ENCODE data around the gene ADIPOR2.
A peak's percentile ranks its signal among the peaks of the same experiment; 100 is the strongest.
"Not testable (repeated sequence)": the region's sequence is repeated elsewhere in the genome, so short reads cannot be mapped to it uniquely, and the experiment has no call there.

ADIPOR2 gene

GRCh38 chr12:1665366-1665765 is 25.5 kb upstream of the ADIPOR2 start:
- DNase-seq (ENCODE audit: low read depth in 1 of 2, low spot score in 1 of 2): no peak

- DNase-seq (ENCODE audit: low read depth in 1 of 2, low spot score in 1 of 2): no peak
Measured at GRCh38 chr12:1666215-1666614, 24.7 kb upstream of the ADIPOR2 start.

- DNase-seq (ENCODE audit: low read depth in 1 of 2, low spot score in 1 of 2): no peak
Measured at GRCh38 chr12:1666685-1667162, 24.1 kb upstream of the ADIPOR2 start.

DNA sequence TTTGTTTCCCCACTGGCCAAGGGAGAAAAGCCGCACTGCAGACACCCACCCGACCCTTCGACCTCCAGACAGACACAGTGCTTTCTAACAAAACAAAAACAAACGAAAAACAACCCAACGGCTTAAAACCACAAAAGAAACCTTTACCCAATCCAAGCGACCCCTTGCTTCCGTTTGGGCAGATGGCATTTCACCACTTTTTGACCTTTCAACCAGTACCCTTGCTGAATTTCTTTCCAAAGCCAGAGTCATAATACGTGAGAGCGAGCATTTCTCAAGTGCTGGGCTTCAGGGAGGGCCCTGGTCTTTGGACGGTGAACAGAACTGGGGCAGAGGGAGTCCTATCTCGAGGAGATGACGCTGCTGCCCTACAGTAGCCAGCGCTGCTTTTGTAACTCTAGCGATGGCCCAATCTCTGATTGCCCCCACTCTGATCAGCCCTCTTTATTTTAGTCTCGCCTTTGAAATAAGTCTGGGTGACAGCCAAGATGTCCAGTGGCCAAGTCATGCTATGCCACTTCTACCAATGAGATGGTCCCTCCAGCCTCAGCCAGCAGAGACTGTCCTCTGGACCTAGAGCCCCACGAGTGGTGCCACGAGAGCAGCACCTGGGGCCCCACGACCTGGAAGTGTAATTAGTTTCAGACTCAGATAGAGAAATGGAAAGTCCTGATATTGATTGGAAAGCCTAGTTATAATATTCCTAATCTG is 21.9 kb upstream of the ADIPOR2 start:
- no peak for DNase-seq (ENCODE audit: low read depth in 1 of 2, low spot score in 1 of 2)

- DNase-seq (ENCODE audit: low read depth in 1 of 2, low spot score in 1 of 2): no peak
Measured at GRCh38 chr12:1670358-1671268, 20.3 kb upstream of the ADIPOR2 start.

- no peak for DNase-seq (ENCODE audit: low read depth in 1 of 2, low spot score in 1 of 2)
Measured at GRCh38 chr12:1676043-1676442, 14.8 kb upstream of the ADIPOR2 start.

DNA sequence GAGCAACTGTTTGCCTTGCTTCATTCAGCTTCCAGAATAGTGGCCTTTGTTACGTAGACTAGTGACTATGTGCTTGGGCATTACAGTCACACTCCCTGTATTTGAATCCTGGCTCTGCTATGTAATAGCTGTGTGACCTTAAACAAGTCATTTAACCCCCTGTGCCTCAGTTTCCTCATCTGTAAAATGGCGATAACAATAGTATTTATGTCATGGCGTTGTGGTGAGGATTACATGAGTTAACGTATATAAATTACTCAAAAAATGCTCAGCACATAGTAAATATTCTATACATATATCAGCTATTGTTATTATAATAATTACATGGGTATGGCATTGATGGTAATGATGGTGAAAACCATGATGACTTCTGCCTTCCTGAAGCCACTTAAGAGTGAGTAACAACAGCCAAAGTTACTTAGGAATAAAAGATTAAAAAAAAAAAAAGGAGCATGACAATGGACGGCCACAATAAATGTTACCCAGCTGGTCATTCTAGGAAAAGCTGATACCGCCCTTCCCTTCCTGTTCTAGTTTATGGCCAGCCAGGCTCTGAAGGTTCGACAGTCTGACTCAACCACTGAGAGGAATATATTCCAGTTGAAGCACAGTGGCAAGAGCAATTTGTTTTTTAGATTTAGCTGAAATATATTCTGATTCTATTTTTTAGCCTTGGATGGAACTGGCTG is 9.9 kb upstream of the ADIPOR2 start:
- no peak for DNase-seq (ENCODE audit: low read depth in 1 of 2, low spot score in 1 of 2)

GRCh38 chr12:1681493-1681807 is 9.4 kb upstream of the ADIPOR2 start:
- DNase-seq (ENCODE audit: low read depth in 1 of 2, low spot score in 1 of 2): no peak

DNA sequence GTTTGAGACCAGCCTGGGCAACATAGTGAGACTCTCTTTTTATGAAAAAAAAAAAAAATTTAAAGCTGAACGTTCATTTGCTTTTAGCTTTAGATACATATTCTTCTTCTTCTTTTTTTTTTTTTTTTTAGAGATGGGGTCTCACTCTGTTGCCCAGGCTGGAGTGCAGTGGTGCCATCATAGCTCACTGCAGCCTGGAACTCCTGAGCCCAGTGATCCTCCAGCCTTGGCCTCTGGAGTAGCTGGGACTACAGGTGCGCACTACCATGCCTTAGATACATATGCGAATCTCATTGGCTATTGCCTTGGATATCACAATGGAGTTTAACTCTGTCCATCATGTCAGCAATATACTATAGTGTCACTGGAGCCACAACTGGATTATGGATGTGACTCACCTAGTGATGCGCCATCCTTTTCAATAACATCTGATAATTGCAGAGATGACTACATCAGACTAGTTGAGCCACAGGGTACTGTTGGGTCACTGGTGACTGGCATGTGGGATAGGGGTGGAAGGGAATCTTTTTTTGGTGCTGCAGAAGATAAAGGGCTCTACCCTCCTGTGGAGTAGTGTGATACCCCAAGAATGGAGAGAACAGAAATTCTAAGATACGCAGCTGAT is 2.7 kb upstream of the ADIPOR2 start:
- no peak for DNase-seq (ENCODE audit: low read depth in 1 of 2, low spot score in 1 of 2)

DNA sequence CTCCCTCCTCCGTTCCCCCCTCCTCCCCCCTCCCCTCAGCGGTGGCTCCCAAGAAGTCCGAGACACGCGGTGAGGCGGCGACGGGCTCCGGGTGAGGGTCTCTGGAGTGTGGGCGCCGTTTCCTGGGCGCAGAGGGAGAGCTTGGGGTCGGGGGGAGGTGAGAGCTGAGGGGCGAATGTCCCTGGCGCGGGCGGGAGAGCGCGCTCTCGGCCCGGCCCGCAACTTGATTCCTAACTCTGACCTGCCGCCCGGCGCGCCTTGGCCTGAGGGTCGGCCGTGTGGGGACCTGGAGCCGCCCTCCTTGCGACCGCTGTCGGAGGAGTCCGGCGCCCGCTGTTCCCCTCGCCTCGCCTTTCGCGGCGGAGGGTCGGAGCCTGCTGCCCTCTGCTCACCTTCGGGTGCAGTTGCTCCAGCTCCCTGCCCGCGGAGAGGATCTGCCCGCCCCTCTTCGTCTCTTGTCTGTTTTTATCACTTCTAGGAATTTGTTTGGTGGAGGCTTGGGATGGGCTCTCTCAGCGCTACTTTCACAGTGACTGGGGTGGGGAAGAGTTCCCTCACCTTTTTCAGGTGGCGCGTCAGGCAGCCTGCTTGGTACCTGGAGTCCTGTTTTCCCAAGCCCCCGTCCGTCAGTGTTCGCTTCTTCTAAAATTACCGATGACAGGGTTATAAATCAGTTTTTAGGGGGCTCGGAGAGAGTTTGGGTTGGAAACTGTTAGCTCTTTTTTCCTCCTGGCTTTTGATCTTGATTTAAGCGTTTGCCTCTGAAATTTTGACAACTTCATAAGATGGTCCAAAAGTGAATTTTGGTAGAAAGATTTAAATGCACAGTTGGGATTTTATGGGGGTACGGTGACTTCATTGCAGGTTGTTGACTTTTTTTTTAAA is 495 bp downstream of the ADIPOR2 start:
- DNase-seq (ENCODE audit: low read depth in 1 of 2, low spot score in 1 of 2): peak in 1 of 2 donors; percentile 9

GRCh38 chr12:1692226-1692625 is 1.4 kb downstream of the ADIPOR2 start:
- no peak for DNase-seq (ENCODE audit: low read depth in 1 of 2, low spot score in 1 of 2)

GRCh38 chr12:1692895-1693610 is 2.2 kb downstream of the ADIPOR2 start:
- no peak for DNase-seq (ENCODE audit: low read depth in 1 of 2, low spot score in 1 of 2)

- DNase-seq (ENCODE audit: low read depth in 1 of 2, low spot score in 1 of 2): not testable (repeated sequence)
Measured at GRCh38 chr12:1695097-1695496, 4.2 kb downstream of the ADIPOR2 start.

DNA sequence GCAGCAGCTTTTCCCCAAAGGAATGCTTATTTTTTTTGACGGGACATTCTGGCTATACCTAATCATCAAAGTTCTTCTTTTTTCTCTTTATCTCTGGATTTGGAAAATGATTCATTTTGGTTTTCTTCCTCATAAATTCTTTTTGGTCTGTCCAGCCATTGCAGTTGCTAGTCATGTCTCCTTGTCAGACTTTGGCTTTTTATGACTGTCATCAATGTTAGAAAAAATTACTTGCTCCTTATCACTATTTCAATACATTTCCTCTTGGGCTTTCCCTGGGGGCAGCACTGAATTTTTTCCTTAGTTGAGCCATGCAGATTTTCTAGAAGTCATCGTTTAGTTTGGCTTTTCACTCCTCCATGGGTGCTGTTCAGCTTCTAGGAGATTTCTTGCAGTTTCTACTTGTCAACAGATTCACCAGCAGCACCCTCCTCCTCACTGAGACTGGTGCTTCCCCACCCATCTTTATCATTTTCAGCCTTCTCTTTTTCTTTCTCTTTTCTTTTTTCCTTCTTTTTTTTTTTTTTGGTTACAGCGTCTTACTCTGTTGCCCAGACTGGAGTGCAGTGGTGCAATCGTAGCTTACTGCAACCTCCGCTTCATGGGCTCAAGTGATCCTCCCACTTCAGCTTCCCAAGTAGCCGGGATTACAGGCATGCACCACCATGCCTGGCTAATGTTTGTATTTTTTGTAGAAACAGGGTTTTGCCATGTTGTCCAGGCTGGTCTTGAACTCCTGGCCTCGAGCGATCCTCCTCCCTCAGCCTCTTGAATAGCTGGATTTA is 5.2 kb downstream of the ADIPOR2 start:
- no peak for DNase-seq (ENCODE audit: low read depth in 1 of 2, low spot score in 1 of 2)

GRCh38 chr12:1696800-1697199 is 5.9 kb downstream of the ADIPOR2 start:
- DNase-seq (ENCODE audit: low read depth in 1 of 2, low spot score in 1 of 2): no peak

DNA sequence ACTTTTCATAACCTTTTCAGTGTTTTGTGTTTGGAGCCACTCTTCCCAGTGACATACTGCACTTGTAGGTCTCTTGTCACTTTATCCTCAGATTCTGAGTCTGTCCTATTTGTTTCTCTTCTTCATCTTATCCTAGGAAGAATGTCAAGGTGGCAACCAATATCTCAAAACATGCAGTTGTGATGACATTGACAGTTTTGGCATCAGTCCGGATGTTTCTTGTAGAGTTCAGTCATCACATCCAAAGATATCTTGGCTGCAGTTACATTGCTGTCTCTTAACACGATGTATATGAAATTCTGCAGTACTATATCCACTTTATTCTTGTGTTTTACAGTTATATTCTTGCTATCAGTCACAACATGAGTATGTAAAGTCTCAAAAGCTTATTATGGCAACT is 6.4 kb downstream of the ADIPOR2 start:
- DNase-seq (ENCODE audit: low read depth in 1 of 2, low spot score in 1 of 2): no peak

GRCh38 chr12:1698720-1699119 is 7.8 kb downstream of the ADIPOR2 start:
- no peak for DNase-seq (ENCODE audit: low read depth in 1 of 2, low spot score in 1 of 2)

- no peak for DNase-seq (ENCODE audit: low read depth in 1 of 2, low spot score in 1 of 2)
Measured at GRCh38 chr12:1702713-1703112, 11.8 kb downstream of the ADIPOR2 start.

Data from activated CD4-positive, alpha-beta T cell treated with anti-CD3 and anti-CD28 coated beads, Interleukin-2, amount 50 U/mL, for 24 hours (primary cell).